ENCODE data around the gene XPO4. TPM values are rescaled to one million over a fixed set of nuclear protein-coding genes. Genes with fewer than 3 reads are reported as not detected.

Gene XPO4
- total and polyA plus RNA-seq, 10 of the 15 experiments (the other 5 are each of a cell fraction or from before 2014, with no cell fraction given), result 3.6 to 24.9 (median 18.4) TPM

- Histone ChIP-seq H3K79me2 (ENCODE audit: control insufficient read depth, insufficient read depth, low read length) (no peaks in the 10 kb centered on the region), H3K4me2 (ENCODE audit: control insufficient read depth, insufficient read depth) (no peak overlapping the region), H3K27ac (ENCODE audit: control insufficient read depth, insufficient read depth) (no peak overlapping the region), H2AFZ (ENCODE audit: control insufficient read depth, low read depth, low read length) (no peak overlapping the region), H3K4me1 (ENCODE audit: control insufficient read depth, insufficient read depth, low read length) (no peaks in the 10 kb centered on the region), H3K9ac (ENCODE audit: control insufficient read depth, insufficient read depth, low read length) (no peak overlapping the region), H3K36me3 (ENCODE audit: control insufficient read depth in 2 of 2, insufficient read depth in 2 of 2, low read length in 1 of 2) (peaks cover 2 to 21% of the 10 kb centered on the region in 2 experiments), H4K20me1 (ENCODE audit: control insufficient read depth, insufficient read depth) (no peaks in the 10 kb centered on the region), H3K27me3 (replicated peaks in 1 of 2; ENCODE audit: control insufficient read depth in 2 of 2, insufficient read depth in 2 of 2, low read length in 1 of 2) (no peaks in the 10 kb centered on the region), H3K9me3 (replicated peaks; ENCODE audit: control insufficient read depth, insufficient read depth, low read length) (no peaks in the 10 kb centered on the region), H3K4me3 (no peak overlapping the region)
- in situ Hi-C loops (cut with MboI) (no loop called here), intact Hi-C loops (cut with micrococcal nuclease; ENCODE audit: unreplicated experiment) (no loop called here)
- SMC1A ChIA-PET (ENCODE audit: uncharacterized antibody, unreplicated experiment), result no interaction called here
- FAIRE-seq, result no peak
- ATAC-seq, result no peak
- BruUV-seq (replicated peaks), result no TSS peak
- RAD21 ChIA-PET (ENCODE audit: unreplicated experiment), result no interaction called here
- 68% methylated on average over 6 of the region's 6 CpGs for WGBS (ENCODE audit: insufficient coverage, insufficient replicate concordance, low lambda C conversion rate, missing lambda C conversion rate)
- CTCF ChIA-PET, result no interaction called here
- no peak for DNase-seq (ENCODE audit: low read depth, low spot score)
- POLR2A ChIA-PET, result no interaction called here
- TF ChIP-seq RCOR1 (conservative IDR thresholded peaks at IDR 0.05; ENCODE audit: low read depth, low read length) (no peak), REST (IDR thresholded peaks at IDR 0.05; ENCODE audit: low read depth, low read length) (no peak), TBL1XR1 (IDR thresholded peaks at IDR 0.05; ENCODE audit: low read depth, low read length) (no peak), ATF3 (IDR thresholded peaks at IDR 0.05; ENCODE audit: borderline replicate concordance, extremely low read depth, low read depth, low read length) (no peak), SUPT20H (IDR thresholded peaks at IDR 0.05; ENCODE audit: borderline replicate concordance, control insufficient read depth, low read depth, low read length) (no peak), KDM1A (IDR thresholded peaks at IDR 0.05; ENCODE audit: borderline replicate concordance) (no peak), PBX3 (IDR thresholded peaks at IDR 0.05; ENCODE audit: insufficient replicate concordance, low read depth, low read length) (no peak), SUZ12 (IDR thresholded peaks at IDR 0.05; ENCODE audit: unreplicated experiment) (no peak), CEBPB (IDR thresholded peaks at IDR 0.05; ENCODE audit: borderline replicate concordance in 1 of 2, low read depth in 2 of 2, low read length in 2 of 2) (no peak), ZBTB11 (CRISPR knock-in tag; IDR thresholded peaks at IDR 0.05) (no peak), SKIL (IDR thresholded peaks at IDR 0.05; ENCODE audit: low read depth, poor library complexity, severe bottlenecking) (no peak)
Measured at GRCh38 chr13:20799726-20800416, 102.7 kb downstream of the XPO4 start.

Data from GM12878 (cell line).